ENCODE data around the gene S100A4. TPM values are rescaled to one million over a fixed set of nuclear protein-coding genes. Genes with fewer than 3 reads are reported as not detected.

Gene S100A4
- total RNA-seq, 4 donors from 2014 or later = 89.3 to 229 (median 175) TPM

GRCh38 chr1:153560241-153560640 lies 14.6 kb upstream of the S100A4 start:
- H3K27me3 ChIP-seq = no peaks in the 10 kb centered on the region
- WGBS = 96% methylated on average over 2 of the region's 2 CpGs
- no peaks in the 10 kb centered on the region for H3K36me3 ChIP-seq
- no peak for DNase-seq (ENCODE audit: low spot score in 2 of 2)
- no peak overlapping the region for H3K4me3 ChIP-seq
- H3K27ac ChIP-seq = no peak overlapping the region
- no peaks in the 10 kb centered on the region for H3K9me3 ChIP-seq
- TF ChIP-seq POLR2AphosphoS5 (IDR thresholded peaks at IDR 0.05) = no peak
- peaks cover 20% of the 10 kb centered on the region for H3K4me1 ChIP-seq

- WGBS = 86% methylated on average over 3 of the region's 3 CpGs
- Histone ChIP-seq H3K9me3 (no peaks in the 10 kb centered on the region), H3K4me3 (no peak overlapping the region), H3K4me1 (peaks cover 23% of the 10 kb centered on the region), H3K27ac (no peak overlapping the region), H3K27me3 (no peaks in the 10 kb centered on the region), H3K36me3 (no peaks in the 10 kb centered on the region)
- no peak for TF ChIP-seq CTCF (IDR thresholded peaks at IDR 0.05)
- TF ChIP-seq POLR2A (IDR thresholded peaks at IDR 0.05) = no peak
- no peak for DNase-seq (ENCODE audit: low spot score in 2 of 2)
Observed at GRCh38 chr1:153557877-153558276, 12.3 kb upstream of the S100A4 start.

- DNase-seq (ENCODE audit: low spot score in 2 of 2) = no peak
- WGBS = 93% methylated on average over 1 of the region's 1 CpG
- H3K9me3 ChIP-seq = no peaks in the 10 kb centered on the region
- H3K27ac ChIP-seq = no peak overlapping the region
- H3K27me3 ChIP-seq = no peaks in the 10 kb centered on the region
- no peak for TF ChIP-seq CTCF (IDR thresholded peaks at IDR 0.05)
- TF ChIP-seq EP300 (IDR thresholded peaks at IDR 0.05) = no peak
- no peak for TF ChIP-seq POLR2A (IDR thresholded peaks at IDR 0.05)
- no peak for TF ChIP-seq POLR2AphosphoS5 (IDR thresholded peaks at IDR 0.05)
- peaks cover 33% of the 10 kb centered on the region for H3K4me1 ChIP-seq
- H3K36me3 ChIP-seq = no peaks in the 10 kb centered on the region
- H3K4me3 ChIP-seq = no peak overlapping the region
Observed at GRCh38 chr1:153556348-153556747, 10.7 kb upstream of the S100A4 start.

- no peak overlapping the region for H3K4me3 ChIP-seq
Observed at GRCh38 chr1:153553830-153554541, 8.4 kb upstream of the S100A4 start.

GRCh38 chr1:153553096-153553495 lies 7.5 kb upstream of the S100A4 start:
- Histone ChIP-seq H3K27me3 (no peaks in the 10 kb centered on the region), H3K4me3 (no peak overlapping the region), H3K36me3 (no peaks in the 10 kb centered on the region), H3K4me1 (peaks cover 65% of the 10 kb centered on the region), H3K9me3 (no peaks in the 10 kb centered on the region), H3K27ac (peak overlapping the region; percentile 25)
- TF ChIP-seq POLR2AphosphoS5 (IDR thresholded peaks at IDR 0.05) = no peak
- TF ChIP-seq EP300 (IDR thresholded peaks at IDR 0.05) = no peak
- TF ChIP-seq POLR2A (IDR thresholded peaks at IDR 0.05) = no peak
- no peak for TF ChIP-seq CTCF (IDR thresholded peaks at IDR 0.05)
- WGBS = 74% methylated on average over 12 of the region's 12 CpGs
- DNase-seq (ENCODE audit: low spot score in 2 of 2) = no peak

More at GRCh38 chr1:153553830-153554541, 8.4 kb upstream of the S100A4 start:
- no peak for TF ChIP-seq EP300 (IDR thresholded peaks at IDR 0.05)
- TF ChIP-seq POLR2A (IDR thresholded peaks at IDR 0.05) = no peak
- no peak for TF ChIP-seq POLR2AphosphoS5 (IDR thresholded peaks at IDR 0.05)
- no peak for TF ChIP-seq CTCF (IDR thresholded peaks at IDR 0.05)
- DNase-seq (ENCODE audit: low spot score in 2 of 2) = no peak
- no peaks in the 10 kb centered on the region for H3K27me3 ChIP-seq
- 17% methylated on average over 2 of the region's 2 CpGs for WGBS
- H3K36me3 ChIP-seq = no peaks in the 10 kb centered on the region
- peak overlapping the region; percentile 25 for H3K27ac ChIP-seq
- peaks cover 56% of the 10 kb centered on the region for H3K4me1 ChIP-seq
- no peaks in the 10 kb centered on the region for H3K9me3 ChIP-seq

- H3K4me3 ChIP-seq = no peak overlapping the region
- TF ChIP-seq EP300 (IDR thresholded peaks at IDR 0.05) = no peak
- TF ChIP-seq POLR2A (IDR thresholded peaks at IDR 0.05) = no peak
- TF ChIP-seq CTCF (IDR thresholded peaks at IDR 0.05) = no peak
- TF ChIP-seq POLR2AphosphoS5 (IDR thresholded peaks at IDR 0.05) = no peak
- H3K9me3 ChIP-seq = no peaks in the 10 kb centered on the region
- H3K27ac ChIP-seq = no peak overlapping the region
- DNase-seq (ENCODE audit: low spot score in 2 of 2) = no peak
- WGBS = 83% methylated on average over 8 of the region's 8 CpGs
- H3K27me3 ChIP-seq = no peaks in the 10 kb centered on the region
- no peaks in the 10 kb centered on the region for H3K36me3 ChIP-seq
- H3K4me1 ChIP-seq = peaks cover 73% of the 10 kb centered on the region
Observed at GRCh38 chr1:153552335-153552734, 6.7 kb upstream of the S100A4 start.

Data from suprapubic skin (tissue), 4 donors.